HFF-Myc (cell line): ENCODE results near the gene SLC38A8.

Experiments used
- DNase-seq: peaks from one replicate; pipeline ENCODE4 v3.0.0-alpha.2; 2011; ENCODE audit warnings: low read depth; ENCODE audit errors: extremely low read depth
- H3K4me3 ChIP-seq: replicated peaks from 2 replicates; pipeline ENCODE4 v1.5.1; 2011; ENCODE audit warnings: low read depth, mild to moderate bottlenecking, control low read depth, low read length
- CTCF ChIP-seq: IDR thresholded peaks from 2 replicates; pipeline ENCODE4 v1.5.1; 2012; ENCODE audit warnings: mild to moderate bottlenecking, low read depth, low read length, control low read depth; ENCODE audit errors: missing control alignments

Gene SLC38A8

GRCh38 chr16:84018710-84019109 is 23.9 kb downstream of the SLC38A8 start:
- no peak for TF ChIP-seq CTCF
- H3K4me3 ChIP-seq: no peak overlapping the region
- DNase-seq: no peak

- no peak for TF ChIP-seq CTCF
- no peak for DNase-seq
- H3K4me3 ChIP-seq: no peak overlapping the region
Measured at GRCh38 chr16:84016477-84016876, 26.1 kb downstream of the SLC38A8 start.

GRCh38 chr16:84015399-84015798 is 27.2 kb downstream of the SLC38A8 start:
- no peak for DNase-seq
- H3K4me3 ChIP-seq: no peak overlapping the region
- no peak for TF ChIP-seq CTCF

- TF ChIP-seq CTCF: no peak
- DNase-seq: no peak
- H3K4me3 ChIP-seq: no peak overlapping the region
Measured at GRCh38 chr16:84014570-84015327, 27.8 kb downstream of the SLC38A8 start.

- H3K4me3 ChIP-seq: no peak overlapping the region
- no peak for TF ChIP-seq CTCF
- DNase-seq: peak; percentile 45
Measured at GRCh38 chr16:84013787-84014569, 28.6 kb downstream of the SLC38A8 start.

GRCh38 chr16:84009282-84009681 is 33.3 kb downstream of the SLC38A8 start:
- no peak for TF ChIP-seq CTCF
- no peak for DNase-seq
- no peak overlapping the region for H3K4me3 ChIP-seq
